Lower leg skin (tissue), 3 donors: ENCODE data around the gene ARL2BP.

Source experiments
- CTCF ChIP-seq, 3 donors: fragments of 450-650 bp; IDR thresholded peaks; one replicate each; pipeline ENCODE4 v1.5.1; 2016; ENCODE audit warnings: antibody characterized with exemption in 3 of 3, mild to moderate bottlenecking in 3 of 3, moderate library complexity in 2 of 3
- POLR2A ChIP-seq, 2 donors: fragments of 450-650 bp; IDR thresholded peaks; one replicate each; pipeline ENCODE4 v1.6.1; 2016 to 2017; ENCODE audit warnings: antibody characterized with exemption in 2 of 2, mild to moderate bottlenecking in 1 of 2, moderate library complexity in 1 of 2

- no peak for TF ChIP-seq CTCF (IDR thresholded peaks at IDR 0.05)
- TF ChIP-seq POLR2A (IDR thresholded peaks at IDR 0.05), result no peak
These were observed 21.6 kb downstream of the ARL2BP start for GRCh38 chr16:57266531-57267260.
